Spleen (tissue), 11 donors: ENCODE data around the gene SYCE3. TPM values are rescaled to one million over a fixed set of nuclear protein-coding genes. Genes with fewer than 3 reads are reported as not detected.
"Not testable (repeated sequence)": the region's sequence is repeated elsewhere in the genome, so short reads cannot be mapped to it uniquely, and the experiment has no call there.

Source experiments
- DNase-seq: peaks from one replicate; pipeline ENCODE4 v3.0.0-alpha.2; 2020
- H3K27ac ChIP-seq, 8 donors: fragments of 200-600 bp; sonication (generic) in 7 of 8; 1 replicate in 4 of 8; 2 replicates in 4 of 8; pipeline versions ENCODE4 v1.5.0 to v1.8.0; 2016 to 2021; ENCODE audit warnings: inconsistent platforms in 4 of 8, mild to moderate bottlenecking in 4 of 8, moderate library complexity in 1 of 8
- H3K27me3 ChIP-seq, 7 donors: fragments of 200-600 bp; sonication (generic) in 6 of 7; replicated peaks in 1 of 7; 1 replicate in 4 of 7; 2 replicates in 3 of 7; pipeline versions ENCODE4 v1.5.0 to v1.8.0; 2016 to 2021; ENCODE audit warnings: inconsistent platforms in 3 of 7, mild to moderate bottlenecking in 1 of 7
- H3K36me3 ChIP-seq, 6 donors: fragments of 200-600 bp; sonication (generic) in 5 of 6; 1 replicate in 4 of 6; 2 replicates in 2 of 6; pipeline versions ENCODE4 v1.5.0 to v1.8.0; 2016 to 2021; ENCODE audit warnings: inconsistent platforms in 2 of 6
- H3K4me1 ChIP-seq, 6 donors: fragments of 200-600 bp; sonication (generic) in 5 of 6; 1 replicate in 3 of 6; 2 replicates in 3 of 6; pipeline versions ENCODE4 v1.5.0 to v1.8.0; 2016 to 2021; ENCODE audit warnings: inconsistent platforms in 3 of 6
- H3K4me3 ChIP-seq, 8 donors: fragments of 200-600 bp; sonication (generic) in 7 of 8; 1 replicate in 4 of 8; 2 replicates in 4 of 8; pipeline versions ENCODE4 v1.5.0 to v1.8.0; 2016 to 2021; ENCODE audit warnings: inconsistent platforms in 4 of 8, mild to moderate bottlenecking in 4 of 8, moderate library complexity in 2 of 8
- H3K9me3 ChIP-seq, 8 donors: fragments of 200-600 bp; sonication (generic) in 7 of 8; 1 replicate in 4 of 8; 2 replicates in 4 of 8; pipeline versions ENCODE4 v1.5.0 to v1.8.0; 2016 to 2021; ENCODE audit warnings: inconsistent platforms in 4 of 8
- CTCF ChIP-seq, 11 experiments: fragments of 200-600 bp in 7 of 11; fragments of 450-650 bp in 4 of 11; sonication (generic) in 4 of 11; IDR thresholded peaks in 8 of 11; conservative IDR thresholded peaks in 3 of 11; 1 replicate in 7 of 11; 2 replicates in 4 of 11; pipeline versions ENCODE4 v1.4.0 to v1.8.0; 2016 to 2021; ENCODE audit warnings: antibody characterized with exemption in 11 of 11, inconsistent platforms in 4 of 11, mild to moderate bottlenecking in 1 of 11
- POLR2A ChIP-seq, 3 donors: fragments of 450-650 bp; IDR thresholded peaks; one replicate each; pipeline ENCODE4 v1.5.1; 2017; ENCODE audit warnings: antibody characterized with exemption in 3 of 3, mild to moderate bottlenecking in 1 of 3
- POLR2AphosphoS5 ChIP-seq, 3 donors: sonication (generic); formaldehyde crosslinking; IDR thresholded peaks; one replicate each; pipeline ENCODE4 v1.5.1; 2017; ENCODE audit warnings: antibody characterized with exemption in 3 of 3
- WGBS, 5 donors: extraction: QIAGEN DNeasy Blood & Tissue Kit in 3 of 5; methylation state at CpG; one replicate each; pipeline versions ENCODE4 v1.1.5 to v1.1.7; 2013 to 2018; 5-methylcytosine and 5-hydroxymethylcytosine counted together
- intact Hi-C: fragments of 100-400 bp; cut with DNase I; formaldehyde crosslinking; loops from one replicate; pipeline ENCODE4 v1.15.0; 2023; ENCODE audit warnings: low total_unique reads
- polyA plus RNA-seq, 3 donors: library from polyadenylated mRNA; stranded (reverse); fragments of 200-250 nt; gene quantifications; one replicate each; pipeline ENCODE4 v1.2.1, GENCODE V29; 2013
- total RNA-seq, 7 donors: library from RNA; depleted of rRNA in 3 of 7; stranded (reverse); fragments of >200 nt in 3 of 7; fragmentation: NEBNext Ultra II Directional in 4 of 7; extraction: Animal tissue kit (Norgen Biotek cat#: 25700) in 4 of 7; gene quantifications; one replicate each; pipeline versions ENCODE4 v1.1.0 to v1.2.1, GENCODE V29; 2016 to 2021
- donor health status: healthy with polysubstance abuse.
- donor health status: DM: no; HTN: no; CAD: no; lungs with moderate emphysema.
- donor health status: DM: no; HTN: no; CAD: no.
- donor health status: Bipolar disorder and iron deficiency.
- donor health status: healthy.
- donor health status: DM: no; HTN: no; CAD: no.
- donor health status: DM: yes; HTN: yes; CAD: no.

SYCE3 gene
- total and polyA plus RNA-seq, 10 donors, result 0.50 to 3.0 TPM; not detected in 8

- peak in 1 of 3 donors; percentile 18 for TF ChIP-seq POLR2A (IDR thresholded peaks at IDR 0.05)
- TF ChIP-seq POLR2AphosphoS5 (IDR thresholded peaks at IDR 0.05), result peak in 2 of 3 donors; percentile 61 to 62
- Histone ChIP-seq H3K4me1 (peaks cover 18 to 99% (median 71%) of the 10 kb centered on the region in 6 donors), H3K4me3 (peak overlapping the region in 1 of 8 donors; percentile 27), H3K27ac (peak overlapping the region; percentile 22 to 100 (median 99))
- H3K9me3 ChIP-seq, H3K36me3 ChIP-seq, H3K27me3 ChIP-seq, intact Hi-C loops, DNase-seq: not testable (repeated sequence)
- WGBS, 5 donors, result 40 to 64% (median 50%) methylated on average over 21 of the region's 21 CpGs
Measured at GRCh38 chr22:50533856-50534711, 28.6 kb downstream of the SYCE3 start.

DNA sequence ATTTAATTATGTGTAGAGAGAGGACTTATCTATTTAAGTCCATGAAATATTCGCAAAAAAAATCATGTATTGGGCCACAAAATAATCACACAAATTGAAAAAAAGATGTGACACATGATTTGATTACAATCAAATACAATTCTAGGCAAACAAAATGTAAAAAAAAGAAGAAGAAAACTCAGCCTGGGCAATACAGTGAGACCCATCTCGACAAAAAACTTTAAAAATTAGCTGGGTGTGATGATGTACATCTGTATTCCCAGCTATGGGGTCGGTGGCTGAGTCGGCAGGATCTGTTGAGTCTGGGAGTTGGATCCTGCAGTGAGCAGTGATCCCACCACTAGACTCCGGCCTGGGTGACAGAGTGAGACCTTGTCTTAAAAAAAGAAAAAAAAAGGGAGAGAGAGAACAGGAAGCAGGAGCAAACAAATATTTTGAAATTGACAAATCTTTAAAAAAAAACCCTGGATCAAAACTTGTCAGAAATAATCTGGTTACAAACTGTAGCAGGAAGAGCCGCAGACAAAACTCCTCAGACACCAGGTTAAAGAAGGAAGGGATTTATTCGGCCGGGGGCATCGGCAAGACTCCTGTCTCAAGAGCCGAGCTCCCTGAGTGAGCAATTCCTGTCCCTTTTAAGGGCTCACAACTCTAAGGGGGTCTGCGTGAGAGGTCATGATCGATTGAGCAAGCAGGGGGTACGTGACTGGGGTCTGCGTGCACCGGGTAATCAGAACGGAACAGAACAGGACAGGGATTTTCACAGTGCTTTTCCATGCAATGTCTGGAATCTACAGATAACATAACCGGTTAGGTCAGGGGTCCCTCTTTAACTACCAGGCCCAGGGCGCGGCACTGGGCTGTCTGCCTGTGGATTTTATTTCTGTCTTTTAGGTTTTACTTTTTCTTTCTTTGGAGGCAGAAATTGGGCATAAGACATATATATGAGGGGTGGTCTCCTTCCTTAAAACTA is 29.6 kb downstream of the SYCE3 start:
- Histone ChIP-seq H3K4me1 (peaks cover 15 to 99% (median 70%) of the 10 kb centered on the region in 6 donors), H3K4me3 (peak overlapping the region in 1 of 8 donors; percentile 87), H3K9me3 (no peaks in the 10 kb centered on the region), H3K36me3 (peaks cover 0 to 13% (median 0%) of the 10 kb centered on the region in 6 donors), H3K27ac (peak overlapping the region; percentile 97 to 100 (median 99)), H3K27me3 (no peaks in the 10 kb centered on the region)
- WGBS, 5 donors, result 61 to 85% (median 82%) methylated on average over 19 of the region's 19 CpGs
- TF ChIP-seq POLR2AphosphoS5 (IDR thresholded peaks at IDR 0.05) (no peak), CTCF (IDR thresholded peaks at IDR 0.05 in 8 of 11, conservative IDR thresholded peaks at IDR 0.05 in 3 of 11) (no peak)
- peak; percentile 72 for DNase-seq
- intact Hi-C loops, result no loop called here

DNA sequence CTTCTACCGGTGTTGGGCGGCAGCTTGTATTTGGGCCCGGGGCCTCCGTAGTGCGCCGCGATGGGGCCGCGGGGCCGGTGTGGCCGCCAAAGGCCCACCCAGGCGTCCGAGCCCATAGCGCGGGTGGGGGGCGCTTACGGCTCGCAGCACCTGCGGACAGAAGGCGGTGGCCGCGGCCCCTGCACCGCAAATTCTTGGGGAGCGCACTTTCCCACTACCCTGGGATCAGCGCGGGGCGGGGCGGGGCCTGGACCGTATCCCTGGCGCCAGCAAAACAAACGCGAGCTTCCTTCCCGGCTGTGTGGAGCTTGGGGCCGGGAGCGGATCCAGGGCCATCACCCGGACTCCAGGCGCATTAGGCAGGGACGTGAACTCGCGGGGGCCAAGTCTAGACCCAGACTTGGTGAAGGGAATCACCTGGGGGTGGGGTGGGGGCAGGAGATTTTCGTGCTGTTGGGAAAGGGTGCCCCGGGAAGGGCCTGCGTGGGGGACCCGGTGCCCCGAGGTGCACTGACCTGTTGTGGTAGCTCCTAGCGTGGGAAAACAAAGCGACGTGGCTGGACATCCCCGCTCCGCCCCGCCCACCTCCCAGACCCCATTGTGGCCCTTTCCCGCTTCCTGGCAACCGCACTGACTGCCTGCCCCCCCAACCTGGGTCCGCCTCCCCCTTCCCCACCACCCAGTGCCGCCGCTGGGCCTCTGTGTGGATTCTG is 30.6 kb downstream of the SYCE3 start:
- intact Hi-C loops, result no loop called here
- Histone ChIP-seq H3K27ac (peak overlapping the region; percentile 97 to 100 (median 99)), H3K4me3 (peak overlapping the region; percentile 50 to 97 (median 64)), H3K36me3 (peaks cover 0 to 18% (median 0%) of the 10 kb centered on the region in 6 donors), H3K9me3 (no peaks in the 10 kb centered on the region), H3K27me3 (no peaks in the 10 kb centered on the region), H3K4me1 (peaks cover 13 to 99% (median 70%) of the 10 kb centered on the region in 6 donors)
- TF ChIP-seq CTCF (IDR thresholded peaks at IDR 0.05 in 8 of 11, conservative IDR thresholded peaks at IDR 0.05 in 3 of 11) (no peak), POLR2AphosphoS5 (IDR thresholded peaks at IDR 0.05) (peak; percentile 55 to 72 (median 63)), POLR2A (IDR thresholded peaks at IDR 0.05) (peak in 1 of 3 donors; percentile 1)
- peak; percentile 92 for DNase-seq
- WGBS, 5 donors, result 3 to 4% (median 4%) methylated on average over 46 to 56 of the region's 56 CpGs

GRCh38 chr22:50531546-50531961 is 31.2 kb downstream of the SYCE3 start:
- Histone ChIP-seq H3K36me3 (peaks cover 0 to 18% (median 0%) of the 10 kb centered on the region in 6 donors), H3K27ac (peak overlapping the region; percentile 97 to 100 (median 99)), H3K4me1 (peaks cover 19 to 99% (median 75%) of the 10 kb centered on the region in 6 donors), H3K27me3 (no peaks in the 10 kb centered on the region), H3K4me3 (peak overlapping the region; percentile 50 to 97 (median 64)), H3K9me3 (no peaks in the 10 kb centered on the region)
- intact Hi-C loops, result no loop called here
- 0 to 3% (median 1%) methylated on average over 14 to 44 of the region's 44 CpGs for WGBS, 5 donors
- peak; percentile 96 for DNase-seq
- TF ChIP-seq POLR2AphosphoS5 (IDR thresholded peaks at IDR 0.05), result peak; percentile 84 to 87 (median 85)
- peak in 1 of 11 experiments; percentile 34 for TF ChIP-seq CTCF (IDR thresholded peaks at IDR 0.05 in 8 of 11, conservative IDR thresholded peaks at IDR 0.05 in 3 of 11)
- peak; percentile 53 to 66 (median 65) for TF ChIP-seq POLR2A (IDR thresholded peaks at IDR 0.05)
